ENCODE data around the gene PREPL.

Gene PREPL

DNA sequence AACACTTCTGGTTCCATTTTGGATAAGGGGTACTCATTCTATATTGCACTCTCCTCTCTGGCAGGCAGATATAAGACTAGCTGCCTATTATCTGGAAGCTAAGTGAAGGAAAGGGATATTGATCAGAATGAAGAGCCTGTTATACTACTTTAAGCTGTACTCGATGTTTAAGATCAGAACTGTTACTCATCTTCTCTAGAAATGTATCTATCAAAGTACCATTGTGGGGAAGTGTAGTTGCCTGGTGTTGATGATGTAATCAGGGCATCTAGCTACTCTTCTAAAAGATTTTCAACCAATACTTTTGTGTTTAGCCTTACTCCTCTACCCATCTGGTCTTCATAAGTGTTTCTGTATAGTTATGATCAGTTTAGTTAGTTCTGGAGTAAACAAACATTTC is 6.3 kb upstream of the PREPL start:
- TF ChIP-seq, protein P1, sequence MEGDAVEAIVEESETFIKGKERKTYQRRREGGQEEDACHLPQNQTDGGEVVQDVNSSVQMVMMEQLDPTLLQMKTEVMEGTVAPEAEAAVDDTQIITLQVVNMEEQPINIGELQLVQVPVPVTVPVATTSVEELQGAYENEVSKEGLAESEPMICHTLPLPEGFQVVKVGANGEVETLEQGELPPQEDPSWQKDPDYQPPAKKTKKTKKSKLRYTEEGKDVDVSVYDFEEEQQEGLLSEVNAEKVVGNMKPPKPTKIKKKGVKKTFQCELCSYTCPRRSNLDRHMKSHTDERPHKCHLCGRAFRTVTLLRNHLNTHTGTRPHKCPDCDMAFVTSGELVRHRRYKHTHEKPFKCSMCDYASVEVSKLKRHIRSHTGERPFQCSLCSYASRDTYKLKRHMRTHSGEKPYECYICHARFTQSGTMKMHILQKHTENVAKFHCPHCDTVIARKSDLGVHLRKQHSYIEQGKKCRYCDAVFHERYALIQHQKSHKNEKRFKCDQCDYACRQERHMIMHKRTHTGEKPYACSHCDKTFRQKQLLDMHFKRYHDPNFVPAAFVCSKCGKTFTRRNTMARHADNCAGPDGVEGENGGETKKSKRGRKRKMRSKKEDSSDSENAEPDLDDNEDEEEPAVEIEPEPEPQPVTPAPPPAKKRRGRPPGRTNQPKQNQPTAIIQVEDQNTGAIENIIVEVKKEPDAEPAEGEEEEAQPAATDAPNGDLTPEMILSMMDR (IDR thresholded peaks at IDR 0.05; ENCODE audit: insufficient read depth, low read length, poor library complexity, severe bottlenecking) = no peak

DNA sequence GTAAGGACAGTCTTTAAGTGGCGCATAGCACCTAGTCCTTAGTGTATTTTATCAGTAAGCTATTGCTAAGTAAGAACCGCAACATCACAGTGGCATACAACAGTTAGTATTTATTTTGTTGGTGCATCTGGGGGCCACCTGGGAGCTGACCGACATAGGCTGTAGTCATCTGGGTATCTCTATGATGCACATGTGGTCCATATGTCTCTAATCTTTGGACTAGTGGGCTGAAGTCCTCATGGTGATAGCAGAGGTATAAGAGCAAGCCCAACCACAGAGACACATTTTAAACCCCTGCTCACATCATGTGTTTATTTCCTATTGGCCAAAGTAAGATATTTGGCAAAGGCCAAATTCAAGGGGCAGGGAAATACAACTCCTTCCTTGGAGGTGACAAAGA is 3.3 kb upstream of the PREPL start:
- Histone ChIP-seq H3K36me3 (ENCODE audit: control insufficient read depth, insufficient read depth, low read length) (no peaks in the 10 kb centered on the region), H3K4me3 (replicated peaks; ENCODE audit: low read depth, low read length) (no peak overlapping the region), H3K27me3 (replicated peaks; ENCODE audit: control insufficient read depth, insufficient read depth, low read length) (no peaks in the 10 kb centered on the region)
- TF ChIP-seq, protein P1 (IDR thresholded peaks at IDR 0.05; ENCODE audit: insufficient read depth, low read length, poor library complexity, severe bottlenecking) = no peak
- DNase-seq (ENCODE audit: extremely low read depth, insufficient read length) = no peak

More for the DNA sequence above, 6.3 kb upstream of the PREPL start:
- Histone ChIP-seq H3K36me3 (ENCODE audit: control insufficient read depth, insufficient read depth, low read length) (no peaks in the 10 kb centered on the region), H3K4me3 (replicated peaks; ENCODE audit: low read depth, low read length) (no peak overlapping the region), H3K27me3 (replicated peaks; ENCODE audit: control insufficient read depth, insufficient read depth, low read length) (no peaks in the 10 kb centered on the region)
- no peak for DNase-seq (ENCODE audit: extremely low read depth, insufficient read length)

DNA sequence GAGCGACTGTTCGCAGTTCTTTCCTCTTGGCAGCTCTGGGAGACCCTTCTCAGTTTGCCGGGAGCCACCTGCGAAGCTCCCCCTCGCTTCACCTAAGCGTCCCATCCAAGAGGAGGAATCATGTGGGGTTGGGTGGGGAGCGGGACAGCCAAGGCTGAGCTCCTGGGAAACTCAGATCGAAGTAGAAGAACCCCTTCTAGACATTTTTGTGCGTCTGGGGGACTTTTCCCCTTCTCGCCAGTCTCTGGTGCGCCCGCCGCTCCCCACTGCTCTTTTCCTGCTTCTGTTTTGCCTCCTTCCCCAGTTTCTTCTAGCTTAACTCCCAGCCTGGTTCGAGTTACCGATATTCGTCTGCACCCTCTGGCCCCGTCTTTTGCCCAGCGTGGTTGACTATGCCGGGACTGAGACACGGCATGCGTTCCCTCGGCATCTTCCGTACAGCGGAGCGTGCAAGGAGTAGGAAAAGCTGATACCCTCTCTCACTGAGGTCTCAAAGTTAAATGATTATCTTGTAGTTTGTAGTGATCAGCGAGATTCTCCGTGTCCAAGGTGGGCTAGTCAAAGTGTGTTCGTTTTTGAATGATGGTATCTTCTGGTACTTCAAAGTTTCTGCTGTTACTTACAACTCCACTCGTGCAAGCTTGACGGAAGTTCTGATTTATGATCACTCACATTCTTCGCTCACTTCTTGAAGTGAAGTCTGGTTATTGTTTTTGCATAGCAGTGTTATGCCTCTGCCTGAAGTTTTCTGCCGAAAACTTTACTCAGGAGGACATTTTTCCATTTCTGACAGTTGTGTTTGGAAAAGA is 1.1 kb upstream of the PREPL start:
- TF ChIP-seq, protein P1 (IDR thresholded peaks at IDR 0.05; ENCODE audit: insufficient read depth, low read length, poor library complexity, severe bottlenecking) = no peak
- Histone ChIP-seq H3K36me3 (ENCODE audit: control insufficient read depth, insufficient read depth, low read length) (no peaks in the 10 kb centered on the region), H3K27me3 (replicated peaks; ENCODE audit: control insufficient read depth, insufficient read depth, low read length) (no peaks in the 10 kb centered on the region), H3K4me3 (replicated peaks; ENCODE audit: low read depth, low read length) (peak overlapping the region; percentile 81)
- DNase-seq (ENCODE audit: extremely low read depth, insufficient read length) = no peak

DNA sequence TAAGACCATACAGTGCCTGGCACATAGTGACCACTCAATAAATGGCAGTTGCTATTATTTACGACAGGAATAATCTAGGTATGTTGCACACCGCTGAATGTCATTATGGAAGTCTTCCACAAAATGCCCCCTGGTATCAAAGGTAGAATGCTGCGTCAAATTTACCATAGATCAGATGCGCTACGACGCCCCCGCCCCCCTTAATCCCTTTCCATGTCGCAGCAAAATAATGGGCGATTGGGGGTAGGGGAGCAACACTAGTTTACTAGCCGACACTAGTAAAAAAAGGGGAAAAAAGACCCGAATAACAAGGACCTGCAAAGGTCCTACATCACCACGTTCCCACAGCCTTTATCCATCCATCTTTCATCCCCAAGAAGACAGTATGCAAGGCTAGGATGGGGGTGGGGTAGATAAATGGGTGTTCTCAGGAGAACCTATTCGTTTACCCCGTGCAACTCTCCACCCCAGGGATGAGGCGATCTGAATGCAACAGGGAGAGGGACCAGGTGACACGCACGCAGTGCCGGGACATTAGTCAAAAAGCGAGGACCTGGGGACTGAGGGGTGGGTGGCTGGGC is 455 bp downstream of the PREPL start:
- DNase-seq (ENCODE audit: extremely low read depth, insufficient read length) = no peak
- peak overlapping the region; percentile 81 for H3K4me3 ChIP-seq (replicated peaks; ENCODE audit: low read depth, low read length)
- H3K27me3 ChIP-seq (replicated peaks; ENCODE audit: control insufficient read depth, insufficient read depth, low read length) = no peaks in the 10 kb centered on the region
- TF ChIP-seq, protein P1 (IDR thresholded peaks at IDR 0.05; ENCODE audit: insufficient read depth, low read length, poor library complexity, severe bottlenecking) = no peak
- no peaks in the 10 kb centered on the region; the same call in 1 of the 2 replicates for H3K36me3 ChIP-seq (ENCODE audit: control insufficient read depth, insufficient read depth, low read length)

DNA sequence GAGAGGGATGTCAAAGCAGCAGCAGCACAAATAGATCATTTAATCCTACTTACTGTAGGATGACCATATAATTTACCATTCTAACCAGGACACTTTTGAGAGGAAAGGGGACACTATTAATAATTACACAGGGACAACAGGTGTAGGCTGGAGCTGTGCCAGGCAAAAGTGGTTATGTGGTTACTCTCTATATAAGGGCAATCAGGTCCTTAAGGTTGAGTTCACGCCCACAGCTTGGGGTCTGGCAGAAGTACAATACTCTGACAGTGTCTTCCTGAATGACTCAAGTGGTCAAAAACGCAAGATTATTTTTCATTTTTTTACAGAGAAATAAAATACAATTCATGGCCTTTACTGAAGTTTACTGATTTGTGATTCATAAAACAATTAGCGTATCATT is 2.8 kb downstream of the PREPL start:
- H3K4me3 ChIP-seq (replicated peaks; ENCODE audit: low read depth, low read length) = no peak overlapping the region
- DNase-seq (ENCODE audit: extremely low read depth, insufficient read length) = peak; percentile 36
- no peaks in the 10 kb centered on the region for H3K27me3 ChIP-seq (replicated peaks; ENCODE audit: control insufficient read depth, insufficient read depth, low read length)
- TF ChIP-seq, protein P1 (IDR thresholded peaks at IDR 0.05; ENCODE audit: insufficient read depth, low read length, poor library complexity, severe bottlenecking) = no peak
- H3K36me3 ChIP-seq (ENCODE audit: control insufficient read depth, insufficient read depth, low read length) = no peaks in the 10 kb centered on the region; the same call in 1 of the 2 replicates

Data from GM06990 (cell line).